Smooth muscle cell of the brain vasculature (primary cell): ENCODE measurements around the gene PHACTR1.
"Not testable (repeated sequence)": the region's sequence is repeated elsewhere in the genome, so short reads cannot be mapped to it uniquely, and the experiment has no call there.

Source experiments
- DNase-seq: peaks from one replicate; pipeline ENCODE4 v3.0.0-alpha.2; 2012; ENCODE audit warnings: low read depth, low spot score

Gene PHACTR1

GRCh38 chr6:12749531-12750379, 33.2 kb downstream of the PHACTR1 start:
- DNase-seq = no peak

DNA sequence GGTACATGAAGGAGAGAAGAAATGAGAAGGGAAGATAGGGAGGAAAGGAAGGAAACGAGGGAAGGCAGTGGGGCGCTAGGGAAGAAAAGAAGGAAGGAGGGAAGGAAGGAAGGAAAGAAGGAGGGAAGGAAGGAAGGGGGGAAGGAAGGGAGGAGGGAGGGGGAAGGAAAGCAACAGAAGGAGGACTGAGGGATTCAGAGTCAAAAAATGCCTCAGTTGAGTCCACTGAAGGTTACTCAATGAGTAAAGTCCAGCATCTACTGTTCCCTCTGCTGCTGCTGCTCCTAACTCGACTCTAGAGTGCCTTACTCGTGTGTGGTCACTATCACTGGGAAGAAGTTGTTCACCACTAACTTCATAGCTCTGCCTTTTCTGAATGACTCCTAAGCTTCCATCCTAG, 33.8 kb downstream of the PHACTR1 start:
- no peak for DNase-seq

DNA sequence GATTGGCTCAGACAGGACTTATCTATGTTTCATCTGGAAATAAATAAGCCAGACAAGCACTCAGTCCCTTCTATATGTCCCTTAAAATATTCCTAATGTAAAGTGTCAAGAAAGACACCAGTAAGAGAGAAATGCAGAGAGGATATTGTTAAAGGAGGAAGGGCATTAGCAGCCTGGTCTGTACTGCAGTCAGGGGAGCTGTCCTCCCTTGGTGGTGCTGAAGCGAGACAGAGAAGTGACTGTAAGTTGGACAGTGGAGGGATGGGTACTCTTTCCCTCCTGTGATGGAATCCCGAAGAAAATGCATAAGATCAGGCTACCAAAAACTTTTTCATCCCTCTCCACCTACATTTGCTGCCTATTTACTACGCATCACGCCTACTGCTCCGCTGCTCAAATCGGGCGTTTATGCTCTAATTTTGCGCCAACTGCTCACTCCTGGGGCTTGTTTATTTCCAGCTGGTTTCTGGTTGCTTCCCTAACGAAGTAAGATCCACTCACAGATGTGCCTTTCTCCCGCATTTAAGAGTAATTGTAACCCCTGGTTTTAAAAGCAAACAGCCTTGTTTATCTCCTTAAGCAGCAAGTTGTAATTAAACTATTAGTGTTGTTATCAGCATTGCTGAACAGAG, 35.2 kb downstream of the PHACTR1 start:
- DNase-seq = peak; percentile 18

GRCh38 chr6:12753036-12753435, 36.5 kb downstream of the PHACTR1 start:
- no peak for DNase-seq

DNA sequence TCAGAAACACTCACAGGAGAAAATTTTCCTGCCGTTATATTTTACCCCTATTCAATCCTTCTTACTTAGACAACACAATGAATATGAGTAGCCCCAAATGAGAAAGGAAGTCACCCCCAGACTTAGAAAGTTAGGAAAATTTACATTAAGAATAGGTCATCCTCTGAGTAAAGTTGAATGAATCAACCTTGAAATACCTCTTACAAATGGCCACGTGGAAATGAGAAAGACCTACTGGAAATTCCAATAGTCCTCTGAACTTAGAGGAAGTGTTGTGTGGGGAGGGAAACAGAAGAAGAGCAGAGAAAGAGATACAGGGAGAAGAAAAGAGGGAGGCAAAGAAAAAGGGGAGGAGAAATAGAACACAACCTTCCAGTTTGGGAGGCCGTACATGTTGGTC, 43.7 kb downstream of the PHACTR1 start:
- DNase-seq = no peak

GRCh38 chr6:12760911-12761310, 44.3 kb downstream of the PHACTR1 start:
- DNase-seq = no peak

DNA sequence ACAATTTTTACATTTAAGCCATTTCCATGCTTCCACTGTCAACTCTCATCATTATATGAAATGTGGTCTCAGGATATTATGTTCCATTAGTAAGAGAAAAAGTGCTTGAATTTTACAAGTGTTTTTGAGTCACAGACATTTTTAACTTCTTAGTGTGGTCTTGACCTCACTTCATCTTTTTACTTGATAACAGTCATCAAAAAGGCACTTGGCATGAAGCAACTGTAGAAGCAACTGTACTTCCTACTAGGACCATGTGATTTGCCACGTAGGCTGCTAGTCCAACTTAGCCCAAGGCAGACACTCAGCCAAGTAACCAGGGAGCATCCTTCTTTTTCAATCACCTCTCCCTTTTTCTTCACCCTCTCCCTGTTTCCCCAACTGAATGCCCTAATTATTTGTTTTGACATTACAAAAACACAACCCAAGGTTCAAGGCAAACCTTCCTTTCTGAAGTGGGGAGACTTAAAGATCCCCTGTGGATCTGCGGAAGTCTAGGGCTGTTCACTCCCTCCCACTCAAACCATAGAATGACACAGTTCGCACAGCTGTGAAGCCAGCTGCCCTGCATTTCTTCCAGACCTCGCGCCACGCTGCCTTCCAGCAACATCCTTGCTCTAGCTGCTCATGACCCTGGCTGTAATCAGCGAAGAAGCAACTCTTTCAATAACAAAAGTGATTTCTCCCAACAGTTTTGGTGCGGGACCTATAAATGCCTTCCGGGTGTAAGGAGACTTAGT, 45.0 kb downstream of the PHACTR1 start:
- no peak for DNase-seq

DNA sequence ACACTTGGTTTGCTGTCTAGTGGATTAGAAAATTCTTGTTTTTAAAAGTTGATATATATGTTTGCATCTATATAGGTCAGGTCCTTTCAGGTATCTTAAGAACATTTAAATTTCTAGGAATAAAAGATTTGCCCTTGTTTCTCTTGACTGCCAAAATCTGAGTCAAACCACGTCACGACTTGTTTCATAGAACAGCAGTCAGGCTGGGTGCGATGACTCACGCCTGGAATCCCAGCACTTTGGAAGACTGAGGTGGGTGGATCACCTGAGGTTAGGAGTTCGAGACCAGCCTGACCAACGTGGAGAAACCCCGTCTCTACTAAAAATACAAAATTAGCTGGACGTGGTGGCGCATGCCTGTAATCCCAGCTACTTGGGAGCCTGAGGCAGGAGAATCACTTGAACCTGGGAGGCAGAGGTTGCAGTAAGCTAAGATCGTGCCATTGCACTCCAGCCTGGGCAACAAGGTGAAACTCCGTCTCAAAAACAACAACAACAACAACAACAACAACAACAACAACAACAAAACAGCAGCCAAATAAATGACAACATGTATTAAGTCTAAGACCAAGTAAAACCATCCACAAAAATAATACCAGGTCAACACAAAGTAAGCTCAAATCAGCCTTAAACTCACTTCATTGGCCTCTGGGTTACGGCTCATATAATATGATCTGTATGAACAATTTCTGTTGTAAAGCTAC, 46.3 kb downstream of the PHACTR1 start:
- not testable (repeated sequence) for DNase-seq

DNA sequence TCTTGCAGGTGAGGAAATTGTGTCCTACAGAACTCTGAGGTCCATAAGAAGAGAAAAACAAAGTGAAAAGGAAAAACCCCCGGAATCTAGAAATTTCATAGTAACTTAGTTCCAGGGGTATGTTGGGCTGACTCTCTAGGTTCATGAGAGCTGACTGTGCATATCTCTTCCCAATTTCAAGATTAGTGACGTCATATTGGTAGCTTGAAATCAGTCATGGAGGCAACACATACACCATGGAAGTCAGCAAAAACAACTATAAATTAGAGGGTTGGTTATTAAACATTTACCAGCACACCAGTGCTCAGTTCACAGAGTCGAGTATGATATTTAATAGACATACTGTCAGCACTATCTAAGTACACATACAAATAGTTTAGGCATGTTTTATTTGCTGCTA, 49.8 kb downstream of the PHACTR1 start:
- DNase-seq = no peak

DNA sequence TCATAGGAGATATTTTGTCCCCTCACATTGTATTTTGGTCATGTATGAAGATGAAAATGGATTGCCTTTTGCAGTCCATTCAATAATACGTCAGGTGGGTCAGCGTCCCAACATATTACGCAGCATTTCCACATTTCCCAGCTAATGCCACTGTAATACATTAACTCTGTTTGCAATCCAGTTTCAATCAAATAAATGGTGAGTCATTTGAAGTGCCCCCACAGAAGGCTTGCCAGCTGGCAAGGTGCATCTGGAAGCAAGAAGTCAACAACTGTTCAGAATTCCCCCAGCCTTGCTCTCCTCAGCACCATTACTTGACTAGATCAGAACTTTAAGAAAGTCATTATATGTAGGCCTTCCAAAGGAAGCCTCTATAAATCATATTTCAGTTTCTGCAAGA, 50.4 kb downstream of the PHACTR1 start:
- DNase-seq = no peak

DNA sequence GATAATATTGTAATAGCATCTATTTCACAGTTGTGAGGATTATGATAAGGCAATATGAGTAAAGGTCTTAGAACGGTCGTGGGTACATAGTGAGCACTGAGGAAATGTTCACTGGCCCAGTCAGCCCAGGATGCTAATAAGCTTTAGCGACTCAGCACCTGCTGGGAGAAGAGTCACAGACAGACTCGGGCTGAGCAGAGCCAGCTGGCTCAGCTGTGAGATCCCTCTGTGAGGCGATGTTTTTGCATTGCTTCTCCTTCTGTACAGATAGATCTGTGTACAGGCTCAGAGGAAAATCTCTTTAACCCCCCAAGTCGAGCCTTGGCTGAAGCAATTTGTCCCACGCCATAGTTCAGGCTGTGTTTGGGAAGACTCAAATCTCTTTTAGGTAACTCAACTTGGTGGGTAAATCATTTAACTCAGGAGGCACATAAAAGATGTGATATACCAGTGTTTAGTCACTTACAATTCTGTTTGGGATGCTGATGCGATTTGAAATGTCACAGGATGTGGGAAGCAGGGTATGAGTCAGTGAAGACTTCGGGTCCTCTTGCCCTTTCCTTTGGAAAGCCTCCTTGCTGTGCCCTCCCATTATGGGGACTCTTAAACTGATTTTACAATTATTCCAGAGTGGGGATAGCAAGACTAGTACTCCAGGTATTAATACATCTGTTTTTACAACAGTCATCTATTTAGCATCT, 53.1 kb downstream of the PHACTR1 start:
- no peak for DNase-seq

DNA sequence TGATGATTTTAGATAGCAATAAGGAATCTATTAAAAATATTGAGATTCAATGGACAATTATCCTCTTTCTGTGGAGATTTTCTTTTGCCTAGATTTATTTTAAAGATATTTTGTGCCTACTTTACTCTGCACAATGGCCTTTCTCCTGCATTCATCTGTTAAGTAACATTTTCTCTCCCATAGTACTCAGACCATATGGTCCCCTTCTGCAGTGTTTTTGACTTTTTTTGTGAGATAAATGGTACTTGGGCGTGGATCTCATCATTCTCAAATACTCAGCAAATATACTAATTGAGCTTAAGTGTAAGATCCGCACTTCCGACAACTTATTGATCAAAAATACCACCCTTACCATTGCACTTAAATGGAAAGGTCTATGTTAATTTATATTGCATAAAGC, 55.8 kb downstream of the PHACTR1 start:
- DNase-seq = no peak

DNA sequence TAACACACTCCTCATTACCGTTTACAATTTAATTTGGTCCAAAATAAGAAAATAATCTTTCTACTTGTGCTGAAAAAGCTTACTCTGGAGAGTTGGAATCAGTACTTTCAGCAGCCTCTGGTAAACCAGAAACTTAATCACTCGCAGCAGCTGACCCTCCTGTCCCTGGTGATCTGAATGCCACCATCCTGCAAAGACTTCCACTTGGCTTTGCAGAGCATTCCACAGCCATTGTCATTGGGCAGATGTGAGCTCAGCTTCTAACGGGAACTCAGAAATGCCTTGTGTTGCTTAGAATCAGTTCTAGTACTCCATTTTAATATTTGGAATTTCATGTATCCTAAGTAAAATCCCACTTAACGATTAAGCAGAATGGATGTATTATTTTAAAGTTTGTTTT, 59.7 kb downstream of the PHACTR1 start:
- DNase-seq = no peak

DNA sequence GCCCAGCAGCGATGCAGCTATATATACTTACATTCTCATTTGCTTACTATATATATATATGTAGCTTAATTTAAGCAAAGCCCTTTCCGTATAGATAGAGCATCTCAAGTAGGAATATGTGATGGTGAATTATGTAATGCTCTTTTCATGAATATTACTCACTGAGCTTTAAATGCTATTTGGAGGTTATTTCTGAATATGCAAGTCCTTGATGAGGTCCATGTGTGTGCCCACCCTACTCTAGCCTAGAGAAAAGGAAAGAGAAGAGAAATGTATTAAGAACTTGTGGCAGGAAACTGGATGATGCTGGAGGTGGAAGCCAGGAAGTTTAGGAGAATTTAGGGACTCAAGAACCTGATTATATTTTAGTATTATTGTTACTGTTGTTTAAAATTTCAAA, 63.2 kb downstream of the PHACTR1 start:
- no peak for DNase-seq

- DNase-seq = no peak
Measured at GRCh38 chr6:12782136-12782535, 65.6 kb downstream of the PHACTR1 start.

- no peak for DNase-seq
Measured at GRCh38 chr6:12785301-12785700, 68.7 kb downstream of the PHACTR1 start.

- DNase-seq = no peak
Measured at GRCh38 chr6:12785921-12786320, 69.4 kb downstream of the PHACTR1 start.

DNA sequence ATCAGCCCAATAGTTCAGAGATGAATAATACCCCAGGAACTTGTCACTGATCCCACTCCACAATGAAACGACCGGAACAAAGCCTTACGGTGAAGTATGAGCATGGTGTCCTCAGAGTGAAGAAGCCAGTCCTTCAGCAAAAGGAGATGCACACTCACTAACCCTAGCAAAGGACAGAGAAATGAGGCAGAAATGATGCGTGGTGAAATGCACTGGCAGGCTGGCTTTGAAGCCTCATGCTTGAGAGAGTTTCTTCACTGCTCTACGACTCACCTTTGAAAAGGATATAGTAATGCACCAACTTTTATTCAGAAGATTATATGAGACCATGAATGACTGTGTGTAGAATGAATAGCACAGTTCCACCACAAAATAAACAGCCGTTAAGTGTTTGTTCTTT, 74.8 kb downstream of the PHACTR1 start:
- no peak for DNase-seq

DNA sequence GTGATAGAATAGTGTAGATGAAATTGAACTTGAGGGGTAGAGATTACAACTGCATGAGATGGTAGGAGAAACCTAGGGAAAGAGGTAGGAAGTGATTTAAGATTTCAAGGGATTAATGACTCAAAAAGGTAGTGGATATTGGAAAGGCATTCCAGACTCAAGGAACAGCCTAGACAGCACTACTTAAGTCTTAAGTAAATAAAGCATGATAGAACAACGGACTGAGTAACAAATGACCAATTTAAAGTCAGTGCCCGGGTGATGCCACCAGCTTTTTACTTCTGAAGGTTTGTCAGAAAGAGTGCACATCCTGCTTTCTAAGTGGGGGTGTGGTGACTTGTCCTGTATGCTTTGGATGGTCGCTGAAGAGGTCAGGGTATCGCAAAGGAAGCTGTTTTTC, 81.8 kb downstream of the PHACTR1 start:
- DNase-seq = no peak

- DNase-seq = no peak
Measured at GRCh38 chr6:12800120-12800519, 83.6 kb downstream of the PHACTR1 start.

GRCh38 chr6:12801141-12801540, 84.6 kb downstream of the PHACTR1 start:
- no peak for DNase-seq
